Mesothelial cell of epicardium (in vitro differentiated cells): Measurements from ENCODE around the gene ADGRG6. TPM values are rescaled to one million over a fixed set of nuclear protein-coding genes. Genes with fewer than 3 reads are reported as not detected.
A peak's percentile ranks its signal among the peaks of the same experiment; 100 is the strongest.

Experiments used
- DNase-seq, 2 experiments: peaks; one replicate each; pipeline ENCODE4 v3.0.0; 2021; ENCODE audit warnings: low spot score in 2 of 2; ENCODE audit not compliant: unreplicated experiment in 2 of 2
- H3K27ac Mint-ChIP-seq: 2 replicates; pipeline ENCODE4 v1.8.0; 2021; ENCODE audit warnings: mixed read lengths
- H3K27me3 Mint-ChIP-seq: 2 replicates; pipeline ENCODE4 v1.8.0; 2021; ENCODE audit warnings: low read depth, mixed read lengths
- H3K36me3 Mint-ChIP-seq: 2 replicates; pipeline ENCODE4 v1.8.0; 2021; ENCODE audit warnings: mixed read lengths
- H3K4me1 Mint-ChIP-seq: 2 replicates; pipeline ENCODE4 v1.8.0; 2021; ENCODE audit warnings: mixed read lengths
- H3K4me3 Mint-ChIP-seq: 2 replicates; pipeline ENCODE4 v1.8.0; 2021; ENCODE audit warnings: mild to moderate bottlenecking, moderate library complexity, mixed read lengths
- H3K9me3 Mint-ChIP-seq: 2 replicates; pipeline ENCODE4 v1.8.0; 2021; ENCODE audit warnings: mixed read lengths
- total RNA-seq: library from RNA; stranded (reverse); gene quantifications from 3 replicates; pipeline ENCODE4 v1.2.1, GENCODE V29; 2021
- TF ChIP-seq, protein P1 (sequence below): fragments of 200-600 bp; sonication (generic); IDR thresholded peaks from one replicate; pipeline ENCODE4 v1.5.0; 2021; ENCODE audit warnings: antibody characterized with exemption; ENCODE audit not compliant: unreplicated experiment

ADGRG6 gene
- total RNA-seq, 1 donor from 2014 or later = 36.6 TPM

DNA sequence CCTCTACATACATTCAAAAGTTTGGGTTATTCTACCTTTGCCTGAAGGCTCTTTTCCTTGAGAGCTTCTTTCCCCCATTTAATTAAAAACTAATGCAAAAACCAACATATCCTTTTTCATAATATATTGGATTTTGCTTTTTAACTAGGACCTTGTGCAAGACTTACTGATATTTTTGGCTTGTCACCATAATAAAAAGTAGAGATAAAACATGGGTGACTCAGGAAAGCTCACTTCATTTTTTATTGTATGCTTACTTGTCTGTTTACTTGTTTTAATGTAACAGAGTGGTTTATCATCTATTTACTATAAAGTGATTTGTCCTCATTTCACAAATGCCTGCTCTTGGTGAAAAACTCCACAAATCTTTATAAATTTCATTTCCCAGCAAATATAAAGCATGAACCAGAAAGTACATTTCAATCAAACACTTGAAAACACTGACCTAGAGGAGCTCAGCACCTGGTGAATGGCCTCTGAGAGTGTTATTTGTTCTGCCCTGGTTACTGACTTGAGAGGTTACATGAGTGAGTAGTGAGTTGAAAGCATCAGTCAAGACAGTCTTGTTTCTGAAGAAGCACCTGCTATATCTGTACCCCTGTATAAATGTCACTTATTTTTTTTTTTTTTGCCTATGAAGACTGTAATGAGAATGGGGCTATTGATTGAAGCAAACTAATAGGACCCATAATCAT is 20.8 kb downstream of the ADGRG6 start:
- TF ChIP-seq, protein P1, sequence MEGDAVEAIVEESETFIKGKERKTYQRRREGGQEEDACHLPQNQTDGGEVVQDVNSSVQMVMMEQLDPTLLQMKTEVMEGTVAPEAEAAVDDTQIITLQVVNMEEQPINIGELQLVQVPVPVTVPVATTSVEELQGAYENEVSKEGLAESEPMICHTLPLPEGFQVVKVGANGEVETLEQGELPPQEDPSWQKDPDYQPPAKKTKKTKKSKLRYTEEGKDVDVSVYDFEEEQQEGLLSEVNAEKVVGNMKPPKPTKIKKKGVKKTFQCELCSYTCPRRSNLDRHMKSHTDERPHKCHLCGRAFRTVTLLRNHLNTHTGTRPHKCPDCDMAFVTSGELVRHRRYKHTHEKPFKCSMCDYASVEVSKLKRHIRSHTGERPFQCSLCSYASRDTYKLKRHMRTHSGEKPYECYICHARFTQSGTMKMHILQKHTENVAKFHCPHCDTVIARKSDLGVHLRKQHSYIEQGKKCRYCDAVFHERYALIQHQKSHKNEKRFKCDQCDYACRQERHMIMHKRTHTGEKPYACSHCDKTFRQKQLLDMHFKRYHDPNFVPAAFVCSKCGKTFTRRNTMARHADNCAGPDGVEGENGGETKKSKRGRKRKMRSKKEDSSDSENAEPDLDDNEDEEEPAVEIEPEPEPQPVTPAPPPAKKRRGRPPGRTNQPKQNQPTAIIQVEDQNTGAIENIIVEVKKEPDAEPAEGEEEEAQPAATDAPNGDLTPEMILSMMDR = no peak
- Mint-ChIP-seq H3K36me3 (no peaks in the 10 kb centered on the region), H3K4me3 (no peak overlapping the region), H3K27ac (peak overlapping the region; percentile 88), H3K9me3 (peaks cover under 1% of the 10 kb centered on the region), H3K27me3 (no peaks in the 10 kb centered on the region), H3K4me1 (peaks cover 38% of the 10 kb centered on the region)
- no peak for DNase-seq

DNA sequence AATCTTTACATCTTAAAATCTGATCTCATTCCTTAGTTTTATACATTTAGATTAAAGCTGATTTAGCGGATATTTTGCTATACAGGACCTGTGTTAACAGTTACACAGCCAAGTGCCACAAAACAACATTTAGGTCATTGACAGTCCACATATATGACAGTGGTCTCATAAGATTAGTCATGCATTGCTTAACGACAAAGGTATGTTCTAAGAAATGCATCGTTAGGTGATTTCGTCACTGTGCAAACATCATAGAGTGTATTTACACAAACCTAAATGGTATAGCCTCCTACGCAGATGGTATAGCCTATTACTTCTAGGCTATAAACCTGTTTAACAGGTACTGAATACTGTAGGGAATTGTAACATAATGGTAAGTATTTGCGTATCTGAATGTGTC is 21.6 kb downstream of the ADGRG6 start:
- peak overlapping the region; percentile 88 for H3K27ac Mint-ChIP-seq
- no peak for DNase-seq
- TF ChIP-seq, protein P1 = no peak
- peaks cover 4% of the 10 kb centered on the region for H3K9me3 Mint-ChIP-seq
- no peaks in the 10 kb centered on the region for H3K36me3 Mint-ChIP-seq
- H3K4me3 Mint-ChIP-seq = no peak overlapping the region
- peaks cover 40% of the 10 kb centered on the region for H3K4me1 Mint-ChIP-seq
- no peaks in the 10 kb centered on the region for H3K27me3 Mint-ChIP-seq

DNA sequence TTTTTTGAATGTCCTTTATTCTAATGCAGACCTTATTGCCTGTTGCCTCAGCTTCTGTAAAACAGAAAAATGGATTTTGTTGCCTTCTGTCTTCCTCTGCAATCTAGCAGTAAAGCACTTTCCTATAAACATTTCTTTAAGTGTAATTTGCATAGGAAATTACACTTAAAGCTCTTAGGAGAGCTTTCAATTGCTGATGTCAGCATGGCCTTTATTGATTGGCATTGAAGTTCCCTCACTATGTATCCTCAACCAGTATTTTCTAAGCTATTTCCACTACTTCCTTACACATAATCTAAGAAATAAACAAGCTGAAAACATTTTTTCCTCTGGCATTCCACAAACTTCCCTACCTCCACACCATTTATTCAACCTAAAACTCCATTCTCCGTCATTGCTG is 22.3 kb downstream of the ADGRG6 start:
- no peak for DNase-seq
- TF ChIP-seq, protein P1 = no peak
- H3K4me3 Mint-ChIP-seq = no peak overlapping the region
- peaks cover 4% of the 10 kb centered on the region for H3K9me3 Mint-ChIP-seq
- H3K27me3 Mint-ChIP-seq = no peaks in the 10 kb centered on the region
- peaks cover 40% of the 10 kb centered on the region for H3K4me1 Mint-ChIP-seq
- peak overlapping the region; percentile 88 for H3K27ac Mint-ChIP-seq
- H3K36me3 Mint-ChIP-seq = no peaks in the 10 kb centered on the region

DNA sequence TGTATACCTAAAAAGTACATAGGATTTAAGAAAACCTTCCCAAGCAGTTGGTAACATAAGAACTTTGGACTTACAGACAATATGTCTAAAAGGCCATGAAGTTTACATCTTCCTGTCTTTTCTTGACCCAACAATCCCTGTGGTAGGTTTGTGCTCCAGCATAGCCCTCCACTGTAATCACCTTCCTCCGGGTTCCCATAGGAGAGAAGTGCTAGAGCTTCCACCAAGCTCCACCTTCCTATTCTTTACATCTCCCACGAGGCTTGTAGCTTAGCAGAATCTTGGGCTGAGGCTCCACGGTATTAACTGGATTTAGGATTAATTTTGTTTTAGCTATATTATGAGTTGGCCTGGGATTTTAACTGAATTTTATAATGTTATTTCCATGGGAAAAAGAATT is 23.3 kb downstream of the ADGRG6 start:
- Mint-ChIP-seq H3K4me3 (no peak overlapping the region), H3K27ac (peak overlapping the region; percentile 43), H3K9me3 (peaks cover 4% of the 10 kb centered on the region), H3K27me3 (no peaks in the 10 kb centered on the region), H3K36me3 (no peaks in the 10 kb centered on the region), H3K4me1 (peaks cover 48% of the 10 kb centered on the region)
- no peak for DNase-seq
- TF ChIP-seq, protein P1 = no peak

DNA sequence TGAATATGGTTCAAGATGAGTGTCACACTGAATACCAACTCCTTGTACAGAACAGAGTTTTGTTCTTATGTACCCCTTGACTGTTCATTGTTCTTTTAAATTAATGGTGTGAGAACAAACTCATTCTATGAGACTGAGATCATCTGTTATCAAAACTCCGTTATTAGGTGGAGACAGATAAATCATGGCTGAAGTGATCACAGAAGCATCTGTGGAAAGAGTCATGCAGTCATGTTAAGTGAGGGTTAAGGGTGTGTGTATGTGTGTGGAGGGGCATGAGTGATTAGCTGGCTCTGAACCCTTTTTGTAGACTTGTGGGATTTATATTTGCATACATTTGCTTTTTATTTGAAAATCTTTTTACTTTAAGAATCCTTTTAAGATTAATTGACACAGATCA is 24.7 kb downstream of the ADGRG6 start:
- no peak for DNase-seq
- peak overlapping the region; percentile 60 for H3K27ac Mint-ChIP-seq
- no peaks in the 10 kb centered on the region for H3K36me3 Mint-ChIP-seq
- peaks cover 59% of the 10 kb centered on the region for H3K4me1 Mint-ChIP-seq
- H3K4me3 Mint-ChIP-seq = no peak overlapping the region
- TF ChIP-seq, protein P1 = no peak
- H3K9me3 Mint-ChIP-seq = peaks cover 4% of the 10 kb centered on the region
- H3K27me3 Mint-ChIP-seq = no peaks in the 10 kb centered on the region
